NOMO-1 treated with dmso at 0.1 percent for 144 hours (cell line): ENCODE measurements around the gene NT5C3B.
"Not testable (repeated sequence)": the region's sequence is repeated elsewhere in the genome, so short reads cannot be mapped to it uniquely, and the experiment has no call there.

Source experiments
- DNase-seq: peaks from one replicate; lab custom pipeline; 2025; ENCODE audit not compliant: unreplicated experiment; lab: John Stamatoyannopoulos, UW

Gene NT5C3B

GRCh38 chr17:41835800-41836549, at the start of gene NT5C3B:
Gene NT5C3B (minus strand): TSS chr17:41836232. CDS start chr17:41836193, 39 bp downstream.
- no peak for DNase-seq

- no peak for DNase-seq
Measured at GRCh38 chr17:41885733-41886132, 49.7 kb upstream of the NT5C3B start.

- DNase-seq = no peak
Measured at GRCh38 chr17:41882756-41883155, 46.7 kb upstream of the NT5C3B start.

- DNase-seq = no peak
Measured at GRCh38 chr17:41880130-41880529, 44.1 kb upstream of the NT5C3B start.

GRCh38 chr17:41874293-41874670, 38.2 kb upstream of the NT5C3B start:
- DNase-seq = not testable (repeated sequence)

GRCh38 chr17:41873559-41874292, 37.7 kb upstream of the NT5C3B start:
- DNase-seq = no peak

- no peak for DNase-seq
Measured at GRCh38 chr17:41871789-41872188, 35.8 kb upstream of the NT5C3B start.

GRCh38 chr17:41870627-41871026, 34.6 kb upstream of the NT5C3B start:
- DNase-seq = no peak

GRCh38 chr17:41870097-41870496, 34.1 kb upstream of the NT5C3B start:
- DNase-seq = no peak

GRCh38 chr17:41869426-41869825, 33.4 kb upstream of the NT5C3B start:
- DNase-seq = no peak

GRCh38 chr17:41868568-41868967, 32.5 kb upstream of the NT5C3B start:
- no peak for DNase-seq

- no peak for DNase-seq
Measured at GRCh38 chr17:41865596-41865893, 29.5 kb upstream of the NT5C3B start.

GRCh38 chr17:41864836-41865595, 29.0 kb upstream of the NT5C3B start, which contains the start of gene KLHL11:
Gene KLHL11 (minus strand): TSS chr17:41865423. CDS start chr17:41865370, 53 bp downstream.
- peak; percentile 83 for DNase-seq

- no peak for DNase-seq
Measured at GRCh38 chr17:41864498-41864835, 28.4 kb upstream of the NT5C3B start.

- DNase-seq = no peak
Measured at GRCh38 chr17:41863074-41863848, 27.2 kb upstream of the NT5C3B start.

GRCh38 chr17:41860254-41860931, 24.4 kb upstream of the NT5C3B start:
- DNase-seq = no peak

GRCh38 chr17:41851382-41851781, 15.3 kb upstream of the NT5C3B start:
- DNase-seq = not testable (repeated sequence)

GRCh38 chr17:41849251-41849990, 13.4 kb upstream of the NT5C3B start:
- DNase-seq = no peak

GRCh38 chr17:41848788-41849187, 12.8 kb upstream of the NT5C3B start:
- no peak for DNase-seq

- DNase-seq = no peak
Measured at GRCh38 chr17:41844971-41845370, 8.9 kb upstream of the NT5C3B start.
